ACC112 (cell line): ENCODE results near the gene STK10.

Source experiments
- H2AFZ ChIP-seq: fragments of 200-600 bp; sonication (generic); one replicate; pipeline ENCODE4 v1.6.0; 2017; ENCODE audit warnings: antibody characterized with exemption, low read length; ENCODE audit not compliant: unreplicated experiment
- H3K27ac ChIP-seq: fragments of 200-600 bp; sonication (generic); 2 replicates; pipeline ENCODE4 v1.5.1; 2014; ENCODE audit warnings: low read depth, mild to moderate bottlenecking, antibody characterized with exemption, low read length, moderate library complexity
- H3K27me3 ChIP-seq: fragments of 200-600 bp; sonication (generic); 2 replicates; pipeline ENCODE4 v1.6.1; 2014; ENCODE audit warnings: mild to moderate bottlenecking, antibody characterized with exemption, low read length, moderate library complexity, mixed read lengths; ENCODE audit not compliant: insufficient read depth
- H3K36me3 ChIP-seq: fragments of 200-600 bp; sonication (generic); 2 replicates; pipeline ENCODE4 v1.6.1; 2016; ENCODE audit warnings: mild to moderate bottlenecking, antibody characterized with exemption, low read length, moderate library complexity, mixed read lengths; ENCODE audit not compliant: insufficient read depth
- H3K4me1 ChIP-seq: fragments of 200-600 bp; sonication (generic); one replicate; pipeline ENCODE4 v1.6.1; 2016; ENCODE audit warnings: low read length, mixed read lengths; ENCODE audit not compliant: insufficient read depth, unreplicated experiment, control insufficient read depth
- H3K4me3 ChIP-seq: fragments of 200-600 bp; sonication (generic); 2 replicates; pipeline ENCODE4 v1.5.1; 2014; ENCODE audit warnings: mild to moderate bottlenecking, low read depth, low read length
- H3K79me2 ChIP-seq: fragments of 200-600 bp; sonication (generic); one replicate; pipeline ENCODE4 v1.6.0; 2016; ENCODE audit warnings: low read length; ENCODE audit not compliant: control insufficient read depth, unreplicated experiment, insufficient read depth

The STK10 gene

GRCh38 chr5:172089298-172090117 is 98.5 kb downstream of the STK10 start:
- no peak overlapping the region for H3K27ac ChIP-seq

GRCh38 chr5:172088801-172089200 is 99.2 kb downstream of the STK10 start:
- no peak overlapping the region for H3K4me3 ChIP-seq
- H3K4me1 ChIP-seq = no peaks in the 10 kb centered on the region
- no peak overlapping the region for H3K27ac ChIP-seq
- no peaks in the 10 kb centered on the region for H3K79me2 ChIP-seq
- H2AFZ ChIP-seq = no peak overlapping the region
- H3K27me3 ChIP-seq = no peaks in the 10 kb centered on the region
- 0 out of 2 replicates have a peak, but pooled peaks cover 3% of the 10 kb centered on the region for H3K36me3 ChIP-seq

More at GRCh38 chr5:172089298-172090117, 98.5 kb downstream of the STK10 start:
- 0 out of 2 replicates have a peak, but pooled peaks cover 3% of the 10 kb centered on the region for H3K36me3 ChIP-seq
- no peaks in the 10 kb centered on the region for H3K79me2 ChIP-seq
- no peak overlapping the region for H2AFZ ChIP-seq
- H3K4me3 ChIP-seq = no peak overlapping the region
- no peaks in the 10 kb centered on the region for H3K4me1 ChIP-seq
- no peaks in the 10 kb centered on the region for H3K27me3 ChIP-seq

GRCh38 chr5:172086194-172086975 is 101.6 kb downstream of the STK10 start:
- H2AFZ ChIP-seq = no peak overlapping the region
- no peak overlapping the region for H3K27ac ChIP-seq
- peaks cover 5% of the 10 kb centered on the region; the same call in 1 of the 2 replicates for H3K36me3 ChIP-seq
- H3K4me1 ChIP-seq = no peaks in the 10 kb centered on the region
- no peaks in the 10 kb centered on the region for H3K27me3 ChIP-seq
- H3K79me2 ChIP-seq = no peaks in the 10 kb centered on the region
- no peak overlapping the region for H3K4me3 ChIP-seq

- no peak overlapping the region for H3K27ac ChIP-seq
- no peaks in the 10 kb centered on the region for H3K4me1 ChIP-seq
- H3K36me3 ChIP-seq = peaks cover 5% of the 10 kb centered on the region; the same call in 1 of the 2 replicates
- H3K27me3 ChIP-seq = no peaks in the 10 kb centered on the region
- H2AFZ ChIP-seq = no peak overlapping the region
- H3K4me3 ChIP-seq = no peak overlapping the region
- H3K79me2 ChIP-seq = no peaks in the 10 kb centered on the region
Measured at GRCh38 chr5:172085738-172086137, 102.3 kb downstream of the STK10 start.

- Histone ChIP-seq H3K4me1 (peaks cover 10% of the 10 kb centered on the region), H3K4me3 (no peak overlapping the region), H3K27ac (no peak overlapping the region), H2AFZ (no peak overlapping the region), H3K79me2 (no peaks in the 10 kb centered on the region), H3K27me3 (no peaks in the 10 kb centered on the region), H3K36me3 (peaks cover 9% of the 10 kb centered on the region; the same call in 1 of the 2 replicates)
Measured at GRCh38 chr5:172082180-172082579, 105.8 kb downstream of the STK10 start.

- Histone ChIP-seq H3K4me3 (no peak overlapping the region), H3K4me1 (peaks cover 10% of the 10 kb centered on the region), H3K79me2 (no peaks in the 10 kb centered on the region), H3K27me3 (no peaks in the 10 kb centered on the region), H3K36me3 (peaks cover 18% of the 10 kb centered on the region; the same call in 1 of the 2 replicates), H2AFZ (no peak overlapping the region), H3K27ac (no peak overlapping the region)
Measured at GRCh38 chr5:172079876-172080275, 108.1 kb downstream of the STK10 start.

GRCh38 chr5:172078726-172079345 is 109.2 kb downstream of the STK10 start:
- Histone ChIP-seq H3K27ac (no peak overlapping the region), H3K4me1 (peaks cover 10% of the 10 kb centered on the region), H2AFZ (no peak overlapping the region), H3K79me2 (no peaks in the 10 kb centered on the region), H3K27me3 (no peaks in the 10 kb centered on the region), H3K36me3 (peaks cover 21% of the 10 kb centered on the region; the same call in 1 of the 2 replicates), H3K4me3 (no peak overlapping the region)

- H3K27ac ChIP-seq = no peak overlapping the region
- H3K36me3 ChIP-seq = peaks cover 21% of the 10 kb centered on the region; the same call in 1 of the 2 replicates
- no peaks in the 10 kb centered on the region for H3K27me3 ChIP-seq
- no peaks in the 10 kb centered on the region for H3K79me2 ChIP-seq
- H3K4me3 ChIP-seq = no peak overlapping the region
- peaks cover 10% of the 10 kb centered on the region for H3K4me1 ChIP-seq
- H2AFZ ChIP-seq = no peak overlapping the region
Measured at GRCh38 chr5:172077664-172078425, 110.2 kb downstream of the STK10 start.

- peaks cover 16% of the 10 kb centered on the region; the same call in 1 of the 2 replicates for H3K36me3 ChIP-seq
- peaks cover 10% of the 10 kb centered on the region for H3K4me1 ChIP-seq
- H2AFZ ChIP-seq = no peak overlapping the region
- H3K27me3 ChIP-seq = no peaks in the 10 kb centered on the region
- no peak overlapping the region for H3K4me3 ChIP-seq
- H3K79me2 ChIP-seq = no peaks in the 10 kb centered on the region
- no peak overlapping the region for H3K27ac ChIP-seq
Measured at GRCh38 chr5:172076761-172077244, 111.2 kb downstream of the STK10 start.

- no peak overlapping the region for H3K27ac ChIP-seq
- H3K4me1 ChIP-seq = peaks cover 10% of the 10 kb centered on the region
- H2AFZ ChIP-seq = no peak overlapping the region
- H3K36me3 ChIP-seq = peaks cover 16% of the 10 kb centered on the region; the same call in 1 of the 2 replicates
- no peaks in the 10 kb centered on the region for H3K27me3 ChIP-seq
- no peaks in the 10 kb centered on the region for H3K79me2 ChIP-seq
- H3K4me3 ChIP-seq = no peak overlapping the region
Measured at GRCh38 chr5:172075656-172076055, 112.4 kb downstream of the STK10 start.
